ENCODE results near the gene BGN. TPM values are rescaled to one million over a fixed set of nuclear protein-coding genes. Genes with fewer than 3 reads are reported as not detected.

The BGN gene
- total RNA-seq, 6 experiments from 2014 or later, result 57.0 to 161 (median 122) TPM

DNA sequence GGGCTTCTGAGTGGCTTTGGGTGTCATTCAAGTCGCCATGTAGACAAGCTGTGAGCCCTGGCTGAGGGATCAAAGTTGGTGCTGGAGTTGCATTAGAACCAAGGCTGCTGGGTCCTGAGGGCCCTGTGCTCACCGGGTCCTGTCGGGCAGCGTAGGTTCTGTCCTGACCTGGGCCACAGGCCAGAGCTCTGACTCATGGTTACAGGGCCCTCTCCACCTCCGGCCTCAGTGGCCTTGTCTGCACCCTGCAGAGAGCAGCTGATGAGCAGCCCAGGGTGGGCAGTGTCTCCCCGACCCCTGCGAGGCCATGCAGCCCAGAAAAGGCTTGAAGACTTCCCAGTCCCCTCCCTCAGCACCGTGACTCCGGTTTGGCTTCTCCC lies 45.2 kb downstream of the BGN start:
- H3K9me3 ChIP-seq, result no peaks in the 10 kb centered on the region
- no peak overlapping the region for H3K4me3 ChIP-seq
- intact Hi-C loops (cut with DNase I), result no loop called here
- DNase-seq, result no peak
- no peaks in the 10 kb centered on the region for H3K27me3 ChIP-seq
- H3K36me3 ChIP-seq, result no peaks in the 10 kb centered on the region
- 47% methylated on average over 3 of the region's 9 CpGs for WGBS (ENCODE audit: insufficient coverage, low coverage, low lambda C conversion rate, missing lambda C conversion rate)
- TF ChIP-seq, protein P1, sequence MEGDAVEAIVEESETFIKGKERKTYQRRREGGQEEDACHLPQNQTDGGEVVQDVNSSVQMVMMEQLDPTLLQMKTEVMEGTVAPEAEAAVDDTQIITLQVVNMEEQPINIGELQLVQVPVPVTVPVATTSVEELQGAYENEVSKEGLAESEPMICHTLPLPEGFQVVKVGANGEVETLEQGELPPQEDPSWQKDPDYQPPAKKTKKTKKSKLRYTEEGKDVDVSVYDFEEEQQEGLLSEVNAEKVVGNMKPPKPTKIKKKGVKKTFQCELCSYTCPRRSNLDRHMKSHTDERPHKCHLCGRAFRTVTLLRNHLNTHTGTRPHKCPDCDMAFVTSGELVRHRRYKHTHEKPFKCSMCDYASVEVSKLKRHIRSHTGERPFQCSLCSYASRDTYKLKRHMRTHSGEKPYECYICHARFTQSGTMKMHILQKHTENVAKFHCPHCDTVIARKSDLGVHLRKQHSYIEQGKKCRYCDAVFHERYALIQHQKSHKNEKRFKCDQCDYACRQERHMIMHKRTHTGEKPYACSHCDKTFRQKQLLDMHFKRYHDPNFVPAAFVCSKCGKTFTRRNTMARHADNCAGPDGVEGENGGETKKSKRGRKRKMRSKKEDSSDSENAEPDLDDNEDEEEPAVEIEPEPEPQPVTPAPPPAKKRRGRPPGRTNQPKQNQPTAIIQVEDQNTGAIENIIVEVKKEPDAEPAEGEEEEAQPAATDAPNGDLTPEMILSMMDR (IDR thresholded peaks at IDR 0.05), result no peak
- TF ChIP-seq POLR2A (IDR thresholded peaks at IDR 0.05), result no peak
- H3K4me1 ChIP-seq, result no peaks in the 10 kb centered on the region
- no peak for ATAC-seq
- no peak overlapping the region for H3K27ac ChIP-seq

DNA sequence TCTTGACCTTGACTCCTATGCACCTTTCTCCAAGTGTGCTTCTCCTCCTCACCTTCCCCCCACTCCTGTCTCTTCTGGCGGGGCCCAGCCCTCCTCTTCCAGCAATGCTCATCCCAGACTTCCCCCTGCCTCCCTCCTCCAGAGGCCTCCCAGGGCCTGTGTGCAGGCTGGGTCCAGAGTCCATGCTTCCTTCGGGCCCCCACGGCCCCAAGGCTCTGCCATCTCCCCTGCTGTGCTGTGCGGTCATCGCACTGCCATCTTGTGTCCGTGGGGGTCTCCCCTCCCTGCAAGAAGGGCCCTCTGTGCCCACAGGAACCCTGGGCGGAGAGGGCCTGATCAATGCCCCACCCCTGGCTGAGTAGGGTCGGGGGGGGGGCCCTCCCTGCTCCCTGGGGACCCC lies 49.9 kb downstream of the BGN start:
- WGBS (ENCODE audit: insufficient coverage, low coverage, low lambda C conversion rate, missing lambda C conversion rate), result 56% methylated on average over 3 of the region's 8 CpGs
- DNase-seq (no peak), ATAC-seq (no peak)
- intact Hi-C loops (cut with DNase I), result no loop called here
- H3K4me1 ChIP-seq, result no peaks in the 10 kb centered on the region
- H3K9me3 ChIP-seq, result no peaks in the 10 kb centered on the region
- H3K27ac ChIP-seq, result no peak overlapping the region
- no peak overlapping the region for H3K4me3 ChIP-seq
- no peak for TF ChIP-seq POLR2A (IDR thresholded peaks at IDR 0.05)
- TF ChIP-seq, protein P1 (IDR thresholded peaks at IDR 0.05), result no peak
- no peaks in the 10 kb centered on the region for H3K27me3 ChIP-seq
- no peaks in the 10 kb centered on the region for H3K36me3 ChIP-seq

DNA sequence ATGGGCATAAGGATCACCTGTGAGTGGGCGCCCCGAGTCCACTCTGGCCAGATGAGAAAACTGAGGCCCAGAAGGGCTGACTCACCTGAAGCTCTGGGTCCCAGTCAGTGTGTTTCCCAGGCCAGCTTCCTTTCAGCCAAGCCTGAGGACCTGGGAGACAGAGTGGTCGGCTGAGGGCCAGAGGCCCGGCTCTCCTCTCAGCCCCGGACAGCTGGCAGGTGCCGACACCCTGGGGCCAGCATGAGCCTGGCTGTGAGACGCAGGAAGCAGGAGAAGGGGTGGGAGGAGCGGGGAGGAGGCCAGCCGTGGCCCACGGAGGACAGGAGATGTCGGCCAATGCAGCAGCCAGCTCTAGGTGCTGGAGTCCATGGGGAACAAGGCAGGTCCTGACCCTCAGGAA lies 51.6 kb downstream of the BGN start:
- intact Hi-C loops (cut with DNase I), result no loop called here
- DNase-seq (no peak), ATAC-seq (no peak)
- TF ChIP-seq, protein P1 (IDR thresholded peaks at IDR 0.05), result no peak
- TF ChIP-seq POLR2A (IDR thresholded peaks at IDR 0.05), result no peak
- Histone ChIP-seq H3K4me1 (no peaks in the 10 kb centered on the region), H3K27me3 (no peaks in the 10 kb centered on the region), H3K36me3 (no peaks in the 10 kb centered on the region), H3K27ac (no peak overlapping the region), H3K4me3 (no peak overlapping the region), H3K9me3 (no peaks in the 10 kb centered on the region)
- 90% methylated on average over 2 of the region's 11 CpGs for WGBS (ENCODE audit: insufficient coverage, low coverage, low lambda C conversion rate, missing lambda C conversion rate)

DNA sequence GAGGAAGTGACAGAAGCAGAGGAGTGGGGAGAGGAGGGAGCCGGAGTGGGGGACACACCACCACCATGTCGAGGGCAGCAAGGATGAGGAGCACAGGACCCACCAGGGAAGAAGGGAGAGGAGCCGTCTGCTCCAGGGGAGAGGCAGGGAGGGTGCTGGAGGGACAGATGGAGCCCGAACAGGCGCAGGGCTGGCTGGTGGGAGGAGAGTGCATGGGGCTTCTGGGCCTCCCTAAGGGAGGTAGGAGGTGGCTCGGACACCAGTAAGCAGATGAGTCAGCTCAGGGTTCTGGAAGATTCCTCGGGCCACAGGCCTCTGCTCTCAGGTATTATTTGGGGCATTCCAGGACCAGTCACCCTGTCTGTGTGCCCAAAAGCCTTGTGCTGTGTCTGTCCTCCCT lies 52.4 kb downstream of the BGN start:
- Histone ChIP-seq H3K36me3 (no peaks in the 10 kb centered on the region), H3K9me3 (no peaks in the 10 kb centered on the region), H3K27me3 (no peaks in the 10 kb centered on the region), H3K27ac (no peak overlapping the region), H3K4me3 (no peak overlapping the region), H3K4me1 (no peaks in the 10 kb centered on the region)
- intact Hi-C loops (cut with DNase I), result no loop called here
- TF ChIP-seq POLR2A (IDR thresholded peaks at IDR 0.05), result no peak
- TF ChIP-seq, protein P1 (IDR thresholded peaks at IDR 0.05), result no peak
- no peak for ATAC-seq
- no peak for DNase-seq
- 42% methylated on average over 5 of the region's 7 CpGs for WGBS (ENCODE audit: insufficient coverage, low coverage, low lambda C conversion rate, missing lambda C conversion rate)

DNA sequence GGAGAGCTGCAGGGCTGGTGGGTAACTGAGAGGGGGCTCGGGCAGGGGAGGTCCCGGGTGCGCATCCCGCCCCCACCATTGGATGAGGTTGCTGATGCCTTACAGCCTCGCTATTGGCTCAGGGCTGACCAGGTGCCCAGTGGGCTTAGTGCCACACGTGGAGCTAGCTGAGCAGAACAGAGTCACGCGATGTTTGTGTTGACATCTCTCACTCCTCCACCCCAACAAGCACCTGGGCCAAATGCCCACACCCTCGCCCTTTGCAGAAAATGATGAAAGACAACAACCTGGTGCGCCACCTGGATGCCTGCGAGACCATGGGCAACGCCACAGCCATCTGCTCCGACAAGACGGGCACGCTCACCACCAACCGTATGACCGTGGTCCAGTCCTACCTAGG lies 54.5 kb downstream of the BGN start:
- Histone ChIP-seq H3K9me3 (no peaks in the 10 kb centered on the region), H3K4me1 (no peaks in the 10 kb centered on the region), H3K36me3 (no peaks in the 10 kb centered on the region), H3K4me3 (no peak overlapping the region), H3K27ac (no peak overlapping the region), H3K27me3 (no peaks in the 10 kb centered on the region)
- DNase-seq (no peak), ATAC-seq (no peak)
- TF ChIP-seq POLR2A (IDR thresholded peaks at IDR 0.05), result no peak
- TF ChIP-seq, protein P1 (IDR thresholded peaks at IDR 0.05), result no peak
- intact Hi-C loops (cut with DNase I), result no loop called here
- no CpG with 5 or more reads among the region's 17 CpGs for WGBS (ENCODE audit: insufficient coverage, low coverage, low lambda C conversion rate, missing lambda C conversion rate)
